H1 (cell line): ENCODE results near the gene CTBP2. TPM values are rescaled to one million over a fixed set of nuclear protein-coding genes. Genes with fewer than 3 reads are reported as not detected.

Experiments
- CTCF ChIA-PET: fragments of 300-600 bp; sonication (Branson Sonifier 250); formaldehyde crosslinking; loops from one replicate; lab custom pipeline; 2021; ENCODE audit not compliant: partially characterized antibody; lab: Charles Lee
- POLR2A ChIA-PET: fragments of 300-600 bp; sonication (Branson Sonifier 250); formaldehyde crosslinking; loops from one replicate; lab custom pipeline; 2021; ENCODE audit warnings: inconsistent platforms; ENCODE audit not compliant: partially characterized antibody; lab: Charles Lee
- DNase-seq, 2 experiments: peaks; one replicate each; pipeline versions ENCODE4 v3.0.0 to v3.0.0-alpha.2; 2010 to 2022; ENCODE audit warnings: low spot score in 2 of 2, low read depth in 1 of 2, mixed read lengths in 1 of 2
- FAIRE-seq: peaks from 2 replicates; lab custom pipeline; 2011; peaks lifted over from hg19 to GRCh38; lab: Jason Lieb, UNC
- H2AFZ ChIP-seq: 2 replicates; pipeline ENCODE4 v1.8.1; 2012; ENCODE audit warnings: low read length, inconsistent platforms
- H2AK5ac ChIP-seq: 2 replicates; pipeline ENCODE4 v1.6.1; 2013; ENCODE audit warnings: low read depth, low read length
- H2BK120ac ChIP-seq: replicated peaks from 2 replicates; pipeline ENCODE3; 2013; ENCODE audit warnings: low read depth, low read length, inconsistent platforms
- H2BK12ac ChIP-seq: 2 replicates; pipeline ENCODE4 v1.6.1; 2013; ENCODE audit warnings: low read depth, low read length
- H2BK15ac ChIP-seq: 2 replicates; pipeline ENCODE4 v1.6.1; 2013; ENCODE audit warnings: low read length
- H2BK20ac ChIP-seq: 2 replicates; pipeline ENCODE4 v1.6.1; 2013; ENCODE audit warnings: low read length
- H2BK5ac ChIP-seq: 2 replicates; pipeline ENCODE4 v1.6.1; 2013; ENCODE audit warnings: low read depth, low read length
- H3K14ac ChIP-seq: 2 replicates; pipeline ENCODE4 v1.6.1; 2013; ENCODE audit warnings: inconsistent platforms; ENCODE audit not compliant: insufficient read length
- H3K18ac ChIP-seq: 2 replicates; pipeline ENCODE4 v1.6.1; 2013; ENCODE audit warnings: low read length; ENCODE audit errors: extremely low read depth
- H3K23ac ChIP-seq: 2 replicates; pipeline ENCODE4 v1.6.1; 2013; ENCODE audit warnings: inconsistent platforms; ENCODE audit not compliant: insufficient read length
- H3K23me2 ChIP-seq: 2 replicates; pipeline ENCODE4 v1.6.1; 2013; ENCODE audit warnings: low read depth, low read length
- H3K27ac ChIP-seq: 2 replicates; pipeline ENCODE4 v1.6.1; 2011; ENCODE audit warnings: low read depth, low read length, inconsistent platforms
- H3K27me3 ChIP-seq, 4 experiments: replicated peaks in 1 of 4; 1 replicate in 1 of 4; 2 replicates in 3 of 4; pipeline versions ENCODE4 v1.6.1 to v1.8.1; 2011 to 2013; ENCODE audit warnings: low read length in 3 of 4, mild to moderate bottlenecking in 3 of 4, inconsistent platforms in 2 of 4, mixed read lengths in 2 of 4, moderate library complexity in 1 of 4; ENCODE audit not compliant: control insufficient read depth in 3 of 4, insufficient read depth in 3 of 4; ENCODE audit errors: extremely low read depth in 1 of 4
- H3K36me3 ChIP-seq, 4 experiments: 2 replicates each; pipeline versions ENCODE4 v1.6.1 to v1.8.1; 2011 to 2013; ENCODE audit warnings: mild to moderate bottlenecking in 4 of 4, low read length in 3 of 4, moderate library complexity in 2 of 4, control low read depth in 1 of 4, inconsistent platforms in 1 of 4; ENCODE audit not compliant: insufficient read depth in 4 of 4, control insufficient read depth in 2 of 4
- H3K4ac ChIP-seq: replicated peaks from 2 replicates; pipeline ENCODE3; 2013; ENCODE audit warnings: low read length, low read depth, mixed read lengths, inconsistent platforms; ENCODE audit not compliant: insufficient read length
- H3K4me1 ChIP-seq, 4 experiments: replicated peaks in 1 of 4; 1 replicate in 1 of 4; 2 replicates in 3 of 4; pipeline versions ENCODE4 v1.6.1 to v1.8.1; 2011 to 2013; ENCODE audit warnings: low read length in 3 of 4, inconsistent platforms in 2 of 4, mixed read lengths in 1 of 4; ENCODE audit not compliant: insufficient read depth in 4 of 4, control insufficient read depth in 3 of 4
- H3K4me2 ChIP-seq, 2 experiments: 2 replicates each; pipeline versions ENCODE4 v1.6.1 to v1.8.1; 2011 to 2013; ENCODE audit warnings: low read depth in 2 of 2, low read length in 2 of 2, control low read depth in 1 of 2, inconsistent platforms in 1 of 2, mild to moderate bottlenecking in 1 of 2; ENCODE audit not compliant: insufficient read depth in 1 of 2
- H3K4me3 ChIP-seq, 4 experiments: fragments of 200-600, 300-600 bp in 1 of 4; sonication (generic), shearing (Covaris generic), sonication (Bioruptor Twin) in 1 of 4; 2 replicates each; pipeline versions ENCODE4 v1.5.1 to v1.8.1; 2011 to 2016; ENCODE audit warnings: low read length in 4 of 4, low read depth in 3 of 4, control low read depth in 2 of 4, inconsistent platforms in 2 of 4, mild to moderate bottlenecking in 2 of 4, mixed read lengths in 1 of 4, moderate library complexity in 1 of 4; ENCODE audit not compliant: insufficient read depth in 2 of 4; ENCODE audit errors: extremely low read depth in 1 of 4
- H3K56ac ChIP-seq: replicated peaks from 2 replicates; pipeline ENCODE3; 2013; ENCODE audit warnings: low read depth, mild to moderate bottlenecking, mixed read lengths, low read length, inconsistent platforms; ENCODE audit not compliant: insufficient read length
- H3K79me1 ChIP-seq: 2 replicates; pipeline ENCODE4 v1.6.1; 2013; ENCODE audit warnings: low read depth, low read length, control low read depth
- H3K79me2 ChIP-seq, 2 experiments: 2 replicates each; pipeline versions ENCODE4 v1.6.1 to v1.8.1; 2012 to 2013; ENCODE audit warnings: low read length in 2 of 2, mild to moderate bottlenecking in 2 of 2, inconsistent platforms in 1 of 2; ENCODE audit not compliant: insufficient read depth in 2 of 2, control insufficient read depth in 1 of 2
- H3K9ac ChIP-seq, 4 experiments: replicated peaks in 1 of 4; 1 replicate in 1 of 4; 2 replicates in 3 of 4; pipeline versions ENCODE4 v1.6.1 to v1.8.1; 2011 to 2013; ENCODE audit warnings: low read depth in 3 of 4, low read length in 3 of 4, control low read depth in 2 of 4, mild to moderate bottlenecking in 2 of 4, moderate library complexity in 2 of 4, inconsistent platforms in 1 of 4; ENCODE audit errors: extremely low read depth in 1 of 4
- H3K9me3 ChIP-seq, 2 experiments: 2 replicates each; pipeline versions ENCODE4 v1.6.1 to v1.8.1; 2012 to 2013; ENCODE audit warnings: mild to moderate bottlenecking in 2 of 2, moderate library complexity in 2 of 2, control low read depth in 1 of 2, inconsistent platforms in 1 of 2, low read depth in 1 of 2, low read length in 1 of 2, mixed read lengths in 1 of 2; ENCODE audit not compliant: insufficient read depth in 2 of 2
- H4K20me1 ChIP-seq, 2 experiments: replicated peaks in 1 of 2; 2 replicates each; pipeline versions ENCODE3 to v1.8.1; 2011 to 2013; ENCODE audit warnings: inconsistent platforms in 2 of 2, low read length in 2 of 2, mild to moderate bottlenecking in 1 of 2; ENCODE audit not compliant: insufficient read depth in 2 of 2, control insufficient read depth in 1 of 2
- H4K5ac ChIP-seq: 2 replicates; pipeline ENCODE4 v1.6.1; 2013; ENCODE audit warnings: low read length, low read depth, mixed read lengths, inconsistent platforms; ENCODE audit not compliant: insufficient read length
- H4K8ac ChIP-seq: 2 replicates; pipeline ENCODE4 v1.8.0; 2013; ENCODE audit warnings: mild to moderate bottlenecking, moderate library complexity, low read length, inconsistent platforms; ENCODE audit not compliant: insufficient read depth; ENCODE audit errors: extremely low read depth
- H4K91ac ChIP-seq: replicated peaks from 2 replicates; pipeline ENCODE3; 2013; ENCODE audit warnings: low read length, mixed read lengths, inconsistent platforms; ENCODE audit not compliant: insufficient read length
- BCL11A ChIP-seq, 2 experiments: IDR thresholded peaks; one replicate each; pipeline ENCODE4 v1.6.1; 2011; ENCODE audit warnings: low read depth in 2 of 2, low read length in 2 of 2, mild to moderate bottlenecking in 2 of 2
- CBX8 ChIP-seq: fragments of 300-800, 300-1000 bp; sonication (generic); IDR thresholded peaks from 2 replicates; pipeline ENCODE4 v1.7.1; 2016; ENCODE audit warnings: low read depth, low read length, borderline replicate concordance
- CEBPB ChIP-seq: IDR thresholded peaks from 2 replicates; pipeline ENCODE4 v1.6.1; 2012; ENCODE audit warnings: low read depth, low read length
- CTBP2 ChIP-seq: IDR thresholded peaks from 2 replicates; pipeline ENCODE4 v1.7.0; 2011; ENCODE audit warnings: borderline replicate concordance, mild to moderate bottlenecking, moderate library complexity, mixed read lengths, low read length; ENCODE audit not compliant: insufficient read depth, insufficient read length
- EGR1 ChIP-seq: IDR thresholded peaks from 2 replicates; pipeline ENCODE4 v1.6.1; 2011; ENCODE audit warnings: low read depth, low read length, borderline replicate concordance
- EP300 ChIP-seq, 2 experiments: IDR thresholded peaks; 1 replicate in 1 of 2; 2 replicates in 1 of 2; pipeline ENCODE4 v1.6.1; 2011 to 2012; ENCODE audit warnings: low read depth in 2 of 2, low read length in 2 of 2, mild to moderate bottlenecking in 2 of 2, borderline replicate concordance in 1 of 2, inconsistent platforms in 1 of 2, moderate library complexity in 1 of 2
- GABPA ChIP-seq: IDR thresholded peaks from 2 replicates; pipeline ENCODE4 v1.6.1; 2011; ENCODE audit warnings: mild to moderate bottlenecking, low read length, moderate library complexity, borderline replicate concordance; ENCODE audit not compliant: insufficient read depth
- HDAC2 ChIP-seq, 2 experiments: fragments of 300-600 bp in 1 of 2; sonication (generic) in 1 of 2; IDR thresholded peaks; 2 replicates each; pipeline ENCODE4 v1.6.1; 2011 to 2012; ENCODE audit warnings: low read depth in 2 of 2, low read length in 2 of 2, mild to moderate bottlenecking in 2 of 2, moderate library complexity in 2 of 2, borderline replicate concordance in 1 of 2, inconsistent platforms in 1 of 2
- POU5F1 ChIP-seq: IDR thresholded peaks from 2 replicates; pipeline ENCODE4 v1.6.1; 2011; ENCODE audit warnings: low read depth, mild to moderate bottlenecking, low read length, moderate library complexity
- RBBP5 ChIP-seq: IDR thresholded peaks from 2 replicates; pipeline ENCODE4 v1.7.1; 2012; ENCODE audit warnings: low read depth, mild to moderate bottlenecking, inconsistent platforms, low read length, moderate library complexity, borderline replicate concordance
- SP1 ChIP-seq: IDR thresholded peaks from 2 replicates; pipeline ENCODE4 v1.6.1; 2011; ENCODE audit warnings: low read depth, low read length
- SP4 ChIP-seq: IDR thresholded peaks from 2 replicates; pipeline ENCODE4 v1.6.1; 2012; ENCODE audit warnings: low read length, inconsistent platforms
- TAF1 ChIP-seq: IDR thresholded peaks from 2 replicates; pipeline ENCODE4 v1.6.1; 2011; ENCODE audit warnings: mild to moderate bottlenecking, low read depth, low read length
- WGBS, 2 experiments: shearing (Covaris generic) in 1 of 2; methylation state at CpG; one replicate each; pipeline versions ENCODE4 v1.1.6 to v1.1.7; 2013 to 2015; ENCODE audit warnings: low lambda C conversion rate in 2 of 2, mixed read lengths in 2 of 2, inconsistent platforms in 1 of 2, low coverage in 1 of 2, missing lambda C conversion rate in 1 of 2; ENCODE audit not compliant: insufficient replicate concordance in 2 of 2, insufficient coverage in 1 of 2, insufficient read length in 1 of 2; ENCODE audit errors: extremely low coverage in 1 of 2, missing lambda C conversion rate in 1 of 2; 5-methylcytosine and 5-hydroxymethylcytosine counted together
- polyA plus RNA-seq, 7 experiments: library from polyadenylated mRNA; depleted of rRNA in 3 of 7; stranded (reverse) in 5 of 7; unstranded in 2 of 7; fragments of >200 nt in 5 of 7; fragments of 200-250 nt in 2 of 7; gene quantifications; 1 replicate in 5 of 7; 2 replicates in 1 of 7; 4 replicates in 1 of 7; pipeline versions ENCODE4 v1.2.1 to v1.2.3, GENCODE V29; 2011 to 2013; ENCODE audit warnings: missing spikeins in 2 of 7, mixed read lengths in 2 of 7
- total RNA-seq: library from RNA; stranded (reverse); fragmentation: NEBNext Ultra II Directional; extraction: Animal tissue kit (Norgen Biotek cat#: 25700); gene quantifications from 2 replicates; pipeline ENCODE4 v1.2.1, GENCODE V29; 2021

Gene CTBP2
- total and polyA plus RNA-seq, 2 of the 8 experiments (the other 6 are each of a cell fraction or from before 2014, with no cell fraction given): 208 to 221 TPM

DNA sequence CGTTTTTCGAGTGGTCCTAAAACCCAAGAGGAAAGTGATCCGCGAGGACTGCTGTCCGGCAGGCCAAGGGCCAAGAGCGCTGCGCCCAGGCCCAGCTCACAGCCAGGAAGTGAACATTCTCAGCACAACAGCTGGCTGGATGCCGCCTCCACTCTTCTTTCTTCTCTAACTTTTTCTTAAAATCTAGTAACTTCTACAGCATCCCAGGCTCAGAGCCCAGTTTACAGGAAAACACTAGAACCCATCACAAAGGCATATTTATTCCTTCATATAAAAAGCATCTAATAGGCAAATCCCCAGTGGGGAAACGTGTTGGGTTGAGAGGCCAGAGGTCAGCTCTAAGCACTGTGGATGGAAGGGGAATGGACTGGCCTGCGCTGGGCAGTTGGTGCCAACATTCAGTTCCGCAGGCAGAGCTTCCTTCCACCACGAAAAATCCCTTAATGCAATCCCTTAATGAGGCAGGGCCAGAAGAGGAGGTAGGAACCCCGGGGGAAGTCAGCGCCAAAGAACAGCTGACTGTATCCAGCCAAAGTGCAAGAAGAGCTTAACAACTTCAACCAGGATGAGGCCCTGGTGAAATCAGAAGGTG lies 143.7 kb downstream of the CTBP2 start:
- peaks cover 2 to 100% of the 10 kb centered on the region in 2 experiments; a peak in 3 of 4 replicates for H3K79me2 ChIP-seq

More for the DNA sequence above, 143.7 kb downstream of the CTBP2 start:
- Histone ChIP-seq H4K8ac (no peak overlapping the region), H4K91ac (no peak overlapping the region), H3K23me2 (no peaks in the 10 kb centered on the region), H3K14ac (no peak overlapping the region), H3K36me3 (peaks cover 4 to 46% (median 17%) of the 10 kb centered on the region in 4 experiments; a peak in 7 of 8 replicates), H4K5ac (no peak overlapping the region), H2BK12ac (no peak overlapping the region), H3K4me3 (no peak overlapping the region), H3K9ac (no peak overlapping the region), H3K9me3 (peaks cover 10 to 12% of the 10 kb centered on the region in 2 experiments; a peak in 3 of 4 replicates), H3K23ac (no peak overlapping the region), H2BK5ac (no peak overlapping the region), H3K56ac (no peak overlapping the region), H2BK20ac (no peak overlapping the region), H2AK5ac (no peak overlapping the region), H3K27ac (no peak overlapping the region; the same call in 1 of the 2 replicates), H4K20me1 (peaks cover 31 to 38% of the 10 kb centered on the region in 2 experiments), H3K4ac (no peak overlapping the region), H3K18ac (no peak overlapping the region), H3K4me1 (peaks cover 0 to 2% (median 1%) of the 10 kb centered on the region in 4 experiments; a peak in 3 of 7 replicates), H3K4me2 (no peak overlapping the region), H3K79me1 (peaks cover 49% of the 10 kb centered on the region), H2AFZ (no peak overlapping the region), H2BK15ac (no peak overlapping the region), H2BK120ac (no peak overlapping the region), H3K27me3 (no peaks in the 10 kb centered on the region)
- POLR2A ChIA-PET: interaction anchor here (1.8 kb wide), 1 partner anchor 19 kb away, joined by 7 read pairs; no protein-coding TSS in a partner anchor
- FAIRE-seq (no peak), DNase-seq (no peak)
- CTCF ChIA-PET: interaction anchor here (0.7 to 1.4 kb wide), 4 partner anchors 13 to 206 kb away, joined by 3 read pairs; no protein-coding TSS in a partner anchor
- no peak for TF ChIP-seq HDAC2 (IDR thresholded peaks at IDR 0.05; ENCODE audit: borderline replicate concordance in 1 of 2, low read depth in 2 of 2, low read length in 2 of 2)
- no peak for TF ChIP-seq GABPA
- no peak for TF ChIP-seq BCL11A (IDR thresholded peaks at IDR 0.05; ENCODE audit: low read depth in 2 of 2, low read length in 2 of 2)
- TF ChIP-seq SP4: no peak
- TF ChIP-seq EGR1: no peak
- no peak for TF ChIP-seq CTBP2
- TF ChIP-seq EP300 (IDR thresholded peaks at IDR 0.05; ENCODE audit: borderline replicate concordance in 1 of 2, low read depth in 2 of 2, low read length in 2 of 2): no peak
- TF ChIP-seq TAF1: no peak
- no peak for TF ChIP-seq RBBP5
- TF ChIP-seq CBX8: no peak
- no peak for TF ChIP-seq CEBPB
- TF ChIP-seq POU5F1: no peak
- TF ChIP-seq SP1: no peak
- WGBS, 2 experiments: 95% methylated on average over 14 of the region's 14 CpGs; no CpG with 5 or more reads in 1 of the 2 experiments
